H1 (cell line): ENCODE results near the gene CPEB3. TPM values are rescaled to one million over a fixed set of nuclear protein-coding genes. Genes with fewer than 3 reads are reported as not detected.

Experiments
- CTCF ChIA-PET: fragments of 300-600 bp; sonication (Branson Sonifier 250); formaldehyde crosslinking; loops from one replicate; lab custom pipeline; 2021; ENCODE audit not compliant: partially characterized antibody; lab: Charles Lee
- POLR2A ChIA-PET: fragments of 300-600 bp; sonication (Branson Sonifier 250); formaldehyde crosslinking; loops from one replicate; lab custom pipeline; 2021; ENCODE audit warnings: inconsistent platforms; ENCODE audit not compliant: partially characterized antibody; lab: Charles Lee
- DNase-seq, 2 experiments: peaks; one replicate each; pipeline versions ENCODE4 v3.0.0 to v3.0.0-alpha.2; 2010 to 2022; ENCODE audit warnings: low spot score in 2 of 2, low read depth in 1 of 2, mixed read lengths in 1 of 2
- FAIRE-seq: peaks from 2 replicates; lab custom pipeline; 2011; peaks lifted over from hg19 to GRCh38; lab: Jason Lieb, UNC
- H2AFZ ChIP-seq: 2 replicates; pipeline ENCODE4 v1.8.1; 2012; ENCODE audit warnings: low read length, inconsistent platforms
- H2AK5ac ChIP-seq: 2 replicates; pipeline ENCODE4 v1.6.1; 2013; ENCODE audit warnings: low read depth, low read length
- H2BK120ac ChIP-seq: replicated peaks from 2 replicates; pipeline ENCODE3; 2013; ENCODE audit warnings: low read depth, low read length, inconsistent platforms
- H2BK12ac ChIP-seq: 2 replicates; pipeline ENCODE4 v1.6.1; 2013; ENCODE audit warnings: low read depth, low read length
- H2BK15ac ChIP-seq: 2 replicates; pipeline ENCODE4 v1.6.1; 2013; ENCODE audit warnings: low read length
- H2BK20ac ChIP-seq: 2 replicates; pipeline ENCODE4 v1.6.1; 2013; ENCODE audit warnings: low read length
- H2BK5ac ChIP-seq: 2 replicates; pipeline ENCODE4 v1.6.1; 2013; ENCODE audit warnings: low read depth, low read length
- H3K14ac ChIP-seq: 2 replicates; pipeline ENCODE4 v1.6.1; 2013; ENCODE audit warnings: inconsistent platforms; ENCODE audit not compliant: insufficient read length
- H3K18ac ChIP-seq: 2 replicates; pipeline ENCODE4 v1.6.1; 2013; ENCODE audit warnings: low read length; ENCODE audit errors: extremely low read depth
- H3K23ac ChIP-seq: 2 replicates; pipeline ENCODE4 v1.6.1; 2013; ENCODE audit warnings: inconsistent platforms; ENCODE audit not compliant: insufficient read length
- H3K23me2 ChIP-seq: 2 replicates; pipeline ENCODE4 v1.6.1; 2013; ENCODE audit warnings: low read depth, low read length
- H3K27ac ChIP-seq: 2 replicates; pipeline ENCODE4 v1.6.1; 2011; ENCODE audit warnings: low read depth, low read length, inconsistent platforms
- H3K27me3 ChIP-seq, 4 experiments: replicated peaks in 1 of 4; 1 replicate in 1 of 4; 2 replicates in 3 of 4; pipeline versions ENCODE4 v1.6.1 to v1.8.1; 2011 to 2013; ENCODE audit warnings: low read length in 3 of 4, mild to moderate bottlenecking in 3 of 4, inconsistent platforms in 2 of 4, mixed read lengths in 2 of 4, moderate library complexity in 1 of 4; ENCODE audit not compliant: control insufficient read depth in 3 of 4, insufficient read depth in 3 of 4; ENCODE audit errors: extremely low read depth in 1 of 4
- H3K36me3 ChIP-seq, 4 experiments: 2 replicates each; pipeline versions ENCODE4 v1.6.1 to v1.8.1; 2011 to 2013; ENCODE audit warnings: mild to moderate bottlenecking in 4 of 4, low read length in 3 of 4, moderate library complexity in 2 of 4, control low read depth in 1 of 4, inconsistent platforms in 1 of 4; ENCODE audit not compliant: insufficient read depth in 4 of 4, control insufficient read depth in 2 of 4
- H3K4ac ChIP-seq: replicated peaks from 2 replicates; pipeline ENCODE3; 2013; ENCODE audit warnings: low read length, low read depth, mixed read lengths, inconsistent platforms; ENCODE audit not compliant: insufficient read length
- H3K4me1 ChIP-seq, 4 experiments: replicated peaks in 1 of 4; 1 replicate in 1 of 4; 2 replicates in 3 of 4; pipeline versions ENCODE4 v1.6.1 to v1.8.1; 2011 to 2013; ENCODE audit warnings: low read length in 3 of 4, inconsistent platforms in 2 of 4, mixed read lengths in 1 of 4; ENCODE audit not compliant: insufficient read depth in 4 of 4, control insufficient read depth in 3 of 4
- H3K4me2 ChIP-seq, 2 experiments: 2 replicates each; pipeline versions ENCODE4 v1.6.1 to v1.8.1; 2011 to 2013; ENCODE audit warnings: low read depth in 2 of 2, low read length in 2 of 2, control low read depth in 1 of 2, inconsistent platforms in 1 of 2, mild to moderate bottlenecking in 1 of 2; ENCODE audit not compliant: insufficient read depth in 1 of 2
- H3K4me3 ChIP-seq, 4 experiments: fragments of 200-600, 300-600 bp in 1 of 4; sonication (generic), shearing (Covaris generic), sonication (Bioruptor Twin) in 1 of 4; 2 replicates each; pipeline versions ENCODE4 v1.5.1 to v1.8.1; 2011 to 2016; ENCODE audit warnings: low read length in 4 of 4, low read depth in 3 of 4, control low read depth in 2 of 4, inconsistent platforms in 2 of 4, mild to moderate bottlenecking in 2 of 4, mixed read lengths in 1 of 4, moderate library complexity in 1 of 4; ENCODE audit not compliant: insufficient read depth in 2 of 4; ENCODE audit errors: extremely low read depth in 1 of 4
- H3K56ac ChIP-seq: replicated peaks from 2 replicates; pipeline ENCODE3; 2013; ENCODE audit warnings: low read depth, mild to moderate bottlenecking, mixed read lengths, low read length, inconsistent platforms; ENCODE audit not compliant: insufficient read length
- H3K79me1 ChIP-seq: 2 replicates; pipeline ENCODE4 v1.6.1; 2013; ENCODE audit warnings: low read depth, low read length, control low read depth
- H3K79me2 ChIP-seq, 2 experiments: 2 replicates each; pipeline versions ENCODE4 v1.6.1 to v1.8.1; 2012 to 2013; ENCODE audit warnings: low read length in 2 of 2, mild to moderate bottlenecking in 2 of 2, inconsistent platforms in 1 of 2; ENCODE audit not compliant: insufficient read depth in 2 of 2, control insufficient read depth in 1 of 2
- H3K9ac ChIP-seq, 4 experiments: replicated peaks in 1 of 4; 1 replicate in 1 of 4; 2 replicates in 3 of 4; pipeline versions ENCODE4 v1.6.1 to v1.8.1; 2011 to 2013; ENCODE audit warnings: low read depth in 3 of 4, low read length in 3 of 4, control low read depth in 2 of 4, mild to moderate bottlenecking in 2 of 4, moderate library complexity in 2 of 4, inconsistent platforms in 1 of 4; ENCODE audit errors: extremely low read depth in 1 of 4
- H3K9me3 ChIP-seq, 2 experiments: 2 replicates each; pipeline versions ENCODE4 v1.6.1 to v1.8.1; 2012 to 2013; ENCODE audit warnings: mild to moderate bottlenecking in 2 of 2, moderate library complexity in 2 of 2, control low read depth in 1 of 2, inconsistent platforms in 1 of 2, low read depth in 1 of 2, low read length in 1 of 2, mixed read lengths in 1 of 2; ENCODE audit not compliant: insufficient read depth in 2 of 2
- H4K20me1 ChIP-seq, 2 experiments: replicated peaks in 1 of 2; 2 replicates each; pipeline versions ENCODE3 to v1.8.1; 2011 to 2013; ENCODE audit warnings: inconsistent platforms in 2 of 2, low read length in 2 of 2, mild to moderate bottlenecking in 1 of 2; ENCODE audit not compliant: insufficient read depth in 2 of 2, control insufficient read depth in 1 of 2
- H4K5ac ChIP-seq: 2 replicates; pipeline ENCODE4 v1.6.1; 2013; ENCODE audit warnings: low read length, low read depth, mixed read lengths, inconsistent platforms; ENCODE audit not compliant: insufficient read length
- H4K8ac ChIP-seq: 2 replicates; pipeline ENCODE4 v1.8.0; 2013; ENCODE audit warnings: mild to moderate bottlenecking, moderate library complexity, low read length, inconsistent platforms; ENCODE audit not compliant: insufficient read depth; ENCODE audit errors: extremely low read depth
- H4K91ac ChIP-seq: replicated peaks from 2 replicates; pipeline ENCODE3; 2013; ENCODE audit warnings: low read length, mixed read lengths, inconsistent platforms; ENCODE audit not compliant: insufficient read length
- BACH1 ChIP-seq: IDR thresholded peaks from 2 replicates; pipeline ENCODE4 v1.6.1; 2012; ENCODE audit warnings: low read length, improper control_type of control experiment
- CTCF ChIP-seq, 3 experiments: IDR thresholded peaks; 1 replicate in 2 of 3; 2 replicates in 1 of 3; pipeline versions ENCODE4 v1.5.1 to v1.6.1; 2011; ENCODE audit warnings: low read length in 3 of 3, mild to moderate bottlenecking in 3 of 3, inconsistent platforms in 2 of 3, low read depth in 1 of 3, moderate library complexity in 1 of 3; ENCODE audit not compliant: insufficient read depth in 1 of 3; ENCODE audit errors: control extremely low read depth in 1 of 3
- EP300 ChIP-seq, 2 experiments: IDR thresholded peaks; 1 replicate in 1 of 2; 2 replicates in 1 of 2; pipeline ENCODE4 v1.6.1; 2011 to 2012; ENCODE audit warnings: low read depth in 2 of 2, low read length in 2 of 2, mild to moderate bottlenecking in 2 of 2, borderline replicate concordance in 1 of 2, inconsistent platforms in 1 of 2, moderate library complexity in 1 of 2
- GTF2F1 ChIP-seq: IDR thresholded peaks from 2 replicates; pipeline ENCODE4 v1.6.1; 2012; ENCODE audit warnings: low read depth, low read length, improper control_type of control experiment, borderline replicate concordance
- KDM1A ChIP-seq: fragments of 200-600, 300-600 bp; sonication (generic); IDR thresholded peaks from 2 replicates; pipeline ENCODE4 v1.7.1; 2016; ENCODE audit warnings: mild to moderate bottlenecking, low read length, borderline replicate concordance
- KDM5A ChIP-seq: fragments of 200-600 bp; IDR thresholded peaks from 2 replicates; pipeline ENCODE4 v1.7.1; 2012; ENCODE audit warnings: mild to moderate bottlenecking, low read length, inconsistent platforms, mixed read lengths
- MAX ChIP-seq: IDR thresholded peaks from 2 replicates; pipeline ENCODE4 v1.6.1; 2012; ENCODE audit warnings: inconsistent platforms
- RFX5 ChIP-seq: IDR thresholded peaks from 2 replicates; pipeline ENCODE4 v1.6.1; 2011; ENCODE audit warnings: low read depth, low read length, improper control_type of control experiment, borderline replicate concordance
- SP1 ChIP-seq: IDR thresholded peaks from 2 replicates; pipeline ENCODE4 v1.6.1; 2011; ENCODE audit warnings: low read depth, low read length
- SRF ChIP-seq: IDR thresholded peaks from 2 replicates; pipeline ENCODE4 v1.6.1; 2011; ENCODE audit warnings: mild to moderate bottlenecking, low read depth, low read length, moderate library complexity
- TAF1 ChIP-seq: IDR thresholded peaks from 2 replicates; pipeline ENCODE4 v1.6.1; 2011; ENCODE audit warnings: mild to moderate bottlenecking, low read depth, low read length
- WGBS, 2 experiments: shearing (Covaris generic) in 1 of 2; methylation state at CpG; one replicate each; pipeline versions ENCODE4 v1.1.6 to v1.1.7; 2013 to 2015; ENCODE audit warnings: low lambda C conversion rate in 2 of 2, mixed read lengths in 2 of 2, inconsistent platforms in 1 of 2, low coverage in 1 of 2, missing lambda C conversion rate in 1 of 2; ENCODE audit not compliant: insufficient replicate concordance in 2 of 2, insufficient coverage in 1 of 2, insufficient read length in 1 of 2; ENCODE audit errors: extremely low coverage in 1 of 2, missing lambda C conversion rate in 1 of 2; 5-methylcytosine and 5-hydroxymethylcytosine counted together
- polyA plus RNA-seq, 7 experiments: library from polyadenylated mRNA; depleted of rRNA in 3 of 7; stranded (reverse) in 5 of 7; unstranded in 2 of 7; fragments of >200 nt in 5 of 7; fragments of 200-250 nt in 2 of 7; gene quantifications; 1 replicate in 5 of 7; 2 replicates in 1 of 7; 4 replicates in 1 of 7; pipeline versions ENCODE4 v1.2.1 to v1.2.3, GENCODE V29; 2011 to 2013; ENCODE audit warnings: missing spikeins in 2 of 7, mixed read lengths in 2 of 7
- total RNA-seq: library from RNA; stranded (reverse); fragmentation: NEBNext Ultra II Directional; extraction: Animal tissue kit (Norgen Biotek cat#: 25700); gene quantifications from 2 replicates; pipeline ENCODE4 v1.2.1, GENCODE V29; 2021

Gene CPEB3
- total and polyA plus RNA-seq, 2 of the 8 experiments (the other 6 are each of a cell fraction or from before 2014, with no cell fraction given) = 0.39 to 1.7 TPM

GRCh38 chr10:92291616-92291865 is 663 bp upstream of the CPEB3 start:
- WGBS, 2 experiments = 2% methylated on average over 10 of the region's 10 CpGs; no CpG with 5 or more reads in 1 of the 2 experiments
- Histone ChIP-seq H3K27ac (peak overlapping the region; percentile 56), H3K79me1 (peaks cover 2% of the 10 kb centered on the region), H3K9me3 (no peaks in the 10 kb centered on the region), H3K56ac (peak overlapping the region; percentile 25), H3K18ac (peak overlapping the region; percentile 65), H2BK15ac (no peak overlapping the region), H3K79me2 (peaks cover 9 to 55% of the 10 kb centered on the region in 2 experiments), H2BK5ac (peak overlapping the region; percentile 69; the same call in 1 of the 2 replicates), H2AFZ (peak overlapping the region; percentile 0; the same call in 1 of the 2 replicates), H4K91ac (no peak overlapping the region), H3K36me3 (peaks cover 2 to 8% (median 6%) of the 10 kb centered on the region in 4 experiments; a peak in 6 of 8 replicates), H3K4me3 (peak overlapping the region; percentile 72 to 99 (median 87)), H3K23me2 (peaks cover 5% of the 10 kb centered on the region; the same call in 1 of the 2 replicates), H4K5ac (peak overlapping the region; percentile 58), H4K8ac (peak overlapping the region; percentile 81; the same call in 1 of the 2 replicates), H3K9ac (peak overlapping the region; percentile 48 to 98 (median 86)), H3K4me2 (peak overlapping the region; percentile 66 to 81), H3K14ac (no peak overlapping the region), H2BK12ac (no peak overlapping the region), H2BK120ac (no peak overlapping the region), H3K27me3 (no peaks in the 10 kb centered on the region), H2BK20ac (no peak overlapping the region), H3K4ac (no peak overlapping the region), H3K4me1 (no peaks in the 10 kb centered on the region; a peak in 2 of 7 replicates), H4K20me1 (no peaks in the 10 kb centered on the region), H2AK5ac (no peak overlapping the region), H3K23ac (no peak overlapping the region)
- ChIA-PET CTCF (interaction anchor here (0.6 to 4.9 kb wide), 21 partner anchors 9 to 498 kb away, joined by 3 to 52 read pairs (median 7); no protein-coding TSS in a partner anchor), POLR2A (interaction anchor here (1.0 to 1.9 kb wide), 5 partner anchors 7 to 204 kb away, joined by 3 to 7 read pairs (median 5); no protein-coding TSS in a partner anchor)
- FAIRE-seq (no peak), DNase-seq (no peak)
- no peak for TF ChIP-seq CTCF (IDR thresholded peaks at IDR 0.05; ENCODE audit: control extremely low read depth in 1 of 3, insufficient read depth in 1 of 3, low read depth in 1 of 3, low read length in 3 of 3)
- TF ChIP-seq EP300 (IDR thresholded peaks at IDR 0.05; ENCODE audit: borderline replicate concordance in 1 of 2, low read depth in 2 of 2, low read length in 2 of 2) = no peak
- no peak for TF ChIP-seq SP1
- TF ChIP-seq RFX5 = no peak
- no peak for TF ChIP-seq GTF2F1
- no peak for TF ChIP-seq KDM5A
- TF ChIP-seq SRF = no peak
- no peak for TF ChIP-seq KDM1A
- TF ChIP-seq TAF1 = no peak
- TF ChIP-seq MAX = no peak
- no peak for TF ChIP-seq BACH1
